Tibial nerve (tissue), 4 donors: ENCODE data around the gene ROPN1L. TPM values are rescaled to one million over a fixed set of nuclear protein-coding genes. Genes with fewer than 3 reads are reported as not detected.

Experiments used
- DNase-seq, 2 donors: peaks; one replicate each; pipeline ENCODE4 v3.0.0-alpha.2; 2019; ENCODE audit warnings: low spot score in 2 of 2
- H3K27ac ChIP-seq, 4 donors: fragments of 200-600 bp; sonication (generic) in 3 of 4; one replicate each; pipeline ENCODE4 v1.5.1; 2017 to 2019; ENCODE audit warnings: mild to moderate bottlenecking in 1 of 4
- H3K27me3 ChIP-seq, 2 donors: fragments of 200-600 bp; sonication (generic) in 1 of 2; one replicate each; pipeline versions ENCODE4 v1.5.1 to v1.6.0; 2017 to 2019
- H3K36me3 ChIP-seq, 3 donors: fragments of 200-600 bp; sonication (generic); one replicate each; pipeline ENCODE4 v1.5.1; 2018 to 2019
- H3K4me1 ChIP-seq, 4 donors: fragments of 200-600 bp; sonication (generic) in 3 of 4; one replicate each; pipeline ENCODE4 v1.5.1; 2017 to 2019
- H3K4me3 ChIP-seq, 4 donors: fragments of 200-600 bp; sonication (generic) in 3 of 4; one replicate each; pipeline ENCODE4 v1.5.1; 2017 to 2019; ENCODE audit warnings: mild to moderate bottlenecking in 1 of 4, moderate library complexity in 1 of 4
- H3K9me3 ChIP-seq, 4 donors: fragments of 200-600 bp; sonication (generic) in 3 of 4; one replicate each; pipeline ENCODE4 v1.5.1; 2017 to 2019
- EP300 ChIP-seq, 2 donors: sonication (generic); formaldehyde crosslinking; IDR thresholded peaks; one replicate each; pipeline ENCODE4 v1.6.1; 2017; ENCODE audit warnings: antibody characterized with exemption in 2 of 2, mild to moderate bottlenecking in 1 of 2
- POLR2A ChIP-seq, 2 donors: fragments of 450-650 bp; IDR thresholded peaks; one replicate each; pipeline ENCODE4 v1.6.1; 2017; ENCODE audit warnings: antibody characterized with exemption in 2 of 2, mild to moderate bottlenecking in 2 of 2, moderate library complexity in 2 of 2
- WGBS, 2 donors: methylation state at CpG; one replicate each; pipeline ENCODE4 v1.1.5; 2018; 5-methylcytosine and 5-hydroxymethylcytosine counted together
- total RNA-seq, 4 donors: library from RNA; depleted of rRNA; stranded (reverse); fragments of >200 nt; gene quantifications; one replicate each; pipeline ENCODE4 v1.1.0, GENCODE V29; 2016
- TF ChIP-seq, protein P1 (sequence below), 5 experiments: fragments of 200-600 bp in 3 of 5; fragments of 450-650 bp in 2 of 5; sonication (generic) in 3 of 5; IDR thresholded peaks; one replicate each; pipeline ENCODE4 v1.5.1; 2016 to 2019; ENCODE audit warnings: antibody characterized with exemption in 5 of 5, mild to moderate bottlenecking in 3 of 5, moderate library complexity in 2 of 5

Gene ROPN1L
- total RNA-seq, 4 donors from 2014 or later, result 0.98 TPM; not detected in 3

DNA sequence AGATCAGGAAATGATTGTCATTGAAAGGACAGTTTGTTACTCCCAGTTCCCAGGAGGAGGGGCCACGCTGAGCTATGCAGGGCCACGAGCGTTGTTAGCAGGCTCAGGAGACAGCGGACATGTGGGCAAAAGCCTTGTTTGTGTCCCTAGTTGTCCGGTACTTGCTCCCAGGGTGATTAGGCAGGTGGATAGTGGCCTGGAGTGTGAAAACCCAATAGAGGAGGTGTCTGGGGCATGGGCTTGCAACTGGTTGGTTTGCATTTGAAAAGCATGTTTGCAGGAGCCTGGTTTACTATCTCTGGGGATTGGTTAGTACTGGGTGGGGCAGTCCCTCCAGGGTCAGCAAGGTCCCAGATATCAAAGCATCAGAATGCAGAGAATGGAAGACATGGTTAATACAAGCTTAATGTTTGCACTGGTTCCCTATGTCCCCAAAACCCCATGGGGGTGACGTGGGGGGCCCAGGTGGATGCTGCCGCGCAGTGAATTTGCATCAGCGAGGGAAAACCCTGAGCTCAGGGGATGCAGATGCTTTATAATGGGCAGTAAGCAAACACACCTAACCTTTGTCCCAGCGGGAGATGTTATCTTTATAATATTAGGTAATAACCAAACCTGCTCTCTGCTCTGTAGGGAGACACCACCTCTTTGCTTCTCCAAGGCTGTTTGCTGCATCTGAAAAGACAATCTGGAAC is 39.7 kb downstream of the ROPN1L start:
- no peak for DNase-seq
- 73 to 76% methylated on average over 10 of the region's 10 CpGs for WGBS, 2 donors
- no peaks in the 10 kb centered on the region for H3K27me3 ChIP-seq
- H3K9me3 ChIP-seq, result no peaks in the 10 kb centered on the region
- peak overlapping the region in 1 of 4 donors; percentile 27 for H3K27ac ChIP-seq
- TF ChIP-seq POLR2A (IDR thresholded peaks at IDR 0.05) (no peak), EP300 (IDR thresholded peaks at IDR 0.05) (no peak)
- TF ChIP-seq, protein P1, sequence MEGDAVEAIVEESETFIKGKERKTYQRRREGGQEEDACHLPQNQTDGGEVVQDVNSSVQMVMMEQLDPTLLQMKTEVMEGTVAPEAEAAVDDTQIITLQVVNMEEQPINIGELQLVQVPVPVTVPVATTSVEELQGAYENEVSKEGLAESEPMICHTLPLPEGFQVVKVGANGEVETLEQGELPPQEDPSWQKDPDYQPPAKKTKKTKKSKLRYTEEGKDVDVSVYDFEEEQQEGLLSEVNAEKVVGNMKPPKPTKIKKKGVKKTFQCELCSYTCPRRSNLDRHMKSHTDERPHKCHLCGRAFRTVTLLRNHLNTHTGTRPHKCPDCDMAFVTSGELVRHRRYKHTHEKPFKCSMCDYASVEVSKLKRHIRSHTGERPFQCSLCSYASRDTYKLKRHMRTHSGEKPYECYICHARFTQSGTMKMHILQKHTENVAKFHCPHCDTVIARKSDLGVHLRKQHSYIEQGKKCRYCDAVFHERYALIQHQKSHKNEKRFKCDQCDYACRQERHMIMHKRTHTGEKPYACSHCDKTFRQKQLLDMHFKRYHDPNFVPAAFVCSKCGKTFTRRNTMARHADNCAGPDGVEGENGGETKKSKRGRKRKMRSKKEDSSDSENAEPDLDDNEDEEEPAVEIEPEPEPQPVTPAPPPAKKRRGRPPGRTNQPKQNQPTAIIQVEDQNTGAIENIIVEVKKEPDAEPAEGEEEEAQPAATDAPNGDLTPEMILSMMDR (IDR thresholded peaks at IDR 0.05), result no peak
- peaks cover 0 to 18% (median 3%) of the 10 kb centered on the region in 4 donors for H3K4me1 ChIP-seq
- H3K36me3 ChIP-seq, result no peaks in the 10 kb centered on the region
- no peak overlapping the region for H3K4me3 ChIP-seq

DNA sequence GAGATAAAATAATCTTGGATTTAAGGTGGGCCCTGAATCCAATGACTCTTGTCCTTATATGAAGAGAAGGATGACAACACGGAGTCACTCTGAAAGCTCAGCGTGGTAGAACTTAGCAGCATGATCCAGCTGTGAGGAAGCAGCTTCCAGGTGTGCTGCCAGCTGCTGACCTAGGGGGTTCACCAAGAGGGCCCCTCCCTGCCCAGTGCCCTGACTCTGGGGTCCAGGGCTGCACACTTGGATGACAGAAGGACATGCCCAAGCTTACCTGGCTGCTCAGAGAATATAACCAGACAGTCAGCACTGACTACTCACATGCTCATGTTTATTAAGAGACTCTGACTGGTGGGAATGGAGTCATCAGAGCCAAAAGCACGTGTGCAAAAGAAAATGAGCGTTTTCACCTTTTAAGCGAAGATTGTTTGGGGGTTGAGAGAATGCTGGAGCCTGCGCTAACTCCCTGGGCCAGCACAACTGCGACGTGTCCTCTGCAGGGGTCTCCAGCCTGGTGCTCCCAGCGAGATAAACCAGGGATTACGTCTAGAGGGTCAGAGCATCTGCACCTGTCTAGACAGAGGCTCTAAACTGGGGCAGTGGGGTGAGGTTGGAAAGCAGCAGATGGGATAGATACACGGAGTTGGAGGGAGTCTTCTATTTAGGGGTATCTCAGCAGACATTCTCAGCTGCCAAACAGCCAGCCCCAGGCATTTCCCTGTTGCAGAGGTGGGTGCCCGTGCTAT is 41.3 kb downstream of the ROPN1L start:
- Histone ChIP-seq H3K9me3 (no peaks in the 10 kb centered on the region), H3K4me1 (peaks cover 0 to 31% (median 5%) of the 10 kb centered on the region in 4 donors), H3K27ac (no peak overlapping the region), H3K4me3 (no peak overlapping the region), H3K27me3 (no peaks in the 10 kb centered on the region), H3K36me3 (no peaks in the 10 kb centered on the region)
- no peak for TF ChIP-seq POLR2A (IDR thresholded peaks at IDR 0.05)
- no peak for TF ChIP-seq EP300 (IDR thresholded peaks at IDR 0.05)
- TF ChIP-seq, protein P1 (IDR thresholded peaks at IDR 0.05), result no peak
- no peak for DNase-seq
- WGBS, 2 donors, result 90 to 93% methylated on average over 12 of the region's 12 CpGs

DNA sequence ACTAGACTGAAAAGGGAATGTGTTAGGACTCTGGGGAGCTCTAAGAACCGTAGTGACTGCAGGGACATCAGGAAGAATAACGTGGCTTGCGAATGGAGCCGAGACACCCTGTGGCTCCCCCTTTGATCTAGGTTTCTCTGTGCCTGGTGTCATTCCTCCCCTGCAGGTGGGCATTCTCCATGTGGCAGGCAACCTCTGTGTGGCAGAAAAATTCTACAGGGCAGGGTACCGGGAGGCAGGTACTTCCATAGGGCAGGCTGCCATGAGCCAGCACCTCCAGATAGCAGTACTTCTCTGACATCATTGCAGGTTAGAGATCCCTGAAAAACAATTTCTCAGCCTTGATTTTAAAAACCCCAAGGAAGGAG is 43.1 kb downstream of the ROPN1L start:
- no peaks in the 10 kb centered on the region for H3K27me3 ChIP-seq
- peak overlapping the region; percentile 6 to 81 (median 69) for H3K27ac ChIP-seq
- 63 to 68% methylated on average over 5 of the region's 5 CpGs for WGBS, 2 donors

DNA sequence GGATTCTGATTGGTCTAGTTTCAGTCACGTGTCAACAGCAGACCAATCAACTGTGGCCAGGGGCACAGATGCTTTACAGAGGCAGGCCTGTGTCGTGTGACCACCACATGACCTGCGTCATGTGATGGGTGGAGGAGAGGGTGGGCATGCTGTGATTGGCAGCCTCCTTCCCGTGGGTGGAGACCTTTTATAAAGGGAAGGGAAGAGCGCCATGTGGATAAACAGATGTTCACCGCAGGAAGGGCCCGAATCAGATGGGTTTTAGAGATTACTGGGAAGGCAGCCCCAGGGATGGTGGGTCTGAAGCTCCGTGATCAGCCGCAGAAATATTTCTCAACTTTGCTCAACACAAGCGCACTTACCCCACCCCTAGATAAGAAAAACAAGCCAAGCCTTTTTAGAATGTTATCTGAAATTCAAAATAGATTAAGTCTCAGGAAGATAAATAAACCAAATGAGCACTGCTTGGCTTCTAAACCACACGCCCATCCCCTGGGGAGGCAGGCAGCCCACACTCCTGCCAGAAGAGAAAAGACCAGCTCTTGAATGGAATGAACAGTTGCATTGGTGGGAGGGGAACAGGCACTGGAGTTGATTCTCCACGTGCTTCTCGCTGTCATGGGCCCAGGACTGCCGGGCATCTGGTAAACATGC is 43.6 kb downstream of the ROPN1L start:
- peak in 1 of 2 donors; percentile 67 for TF ChIP-seq EP300 (IDR thresholded peaks at IDR 0.05)
- no peak for TF ChIP-seq POLR2A (IDR thresholded peaks at IDR 0.05)
- TF ChIP-seq, protein P1 (IDR thresholded peaks at IDR 0.05), result no peak
- Histone ChIP-seq H3K27me3 (no peaks in the 10 kb centered on the region), H3K36me3 (no peaks in the 10 kb centered on the region), H3K27ac (peak overlapping the region; percentile 24 to 81 (median 69)), H3K4me1 (peaks cover 0 to 45% (median 8%) of the 10 kb centered on the region in 4 donors), H3K9me3 (no peaks in the 10 kb centered on the region), H3K4me3 (no peak overlapping the region)
- WGBS, 2 donors, result 49 to 57% methylated on average over 14 of the region's 14 CpGs
- peak; percentile 67 to 72 for DNase-seq

More for the DNA sequence above, 43.1 kb downstream of the ROPN1L start:
- no peak for TF ChIP-seq POLR2A (IDR thresholded peaks at IDR 0.05)
- TF ChIP-seq, protein P1 (IDR thresholded peaks at IDR 0.05), result no peak
- no peak for TF ChIP-seq EP300 (IDR thresholded peaks at IDR 0.05)
- H3K36me3 ChIP-seq, result no peaks in the 10 kb centered on the region
- H3K4me1 ChIP-seq, result peaks cover 0 to 40% (median 8%) of the 10 kb centered on the region in 4 donors
- H3K9me3 ChIP-seq, result no peaks in the 10 kb centered on the region
- no peak for DNase-seq
- H3K4me3 ChIP-seq, result no peak overlapping the region
